GM18520 (cell line): Measurements from ENCODE around the gene GALNT16.
"Not testable (repeated sequence)": the region's sequence is repeated elsewhere in the genome, so short reads cannot be mapped to it uniquely, and the experiment has no call there.

Source experiments
- ATAC-seq: cut with Tn5 transposase; IDR thresholded peaks from one replicate; pipeline ENCODE4 v1.9.1; 2021; ENCODE audit not compliant: unreplicated experiment

Gene GALNT16

DNA sequence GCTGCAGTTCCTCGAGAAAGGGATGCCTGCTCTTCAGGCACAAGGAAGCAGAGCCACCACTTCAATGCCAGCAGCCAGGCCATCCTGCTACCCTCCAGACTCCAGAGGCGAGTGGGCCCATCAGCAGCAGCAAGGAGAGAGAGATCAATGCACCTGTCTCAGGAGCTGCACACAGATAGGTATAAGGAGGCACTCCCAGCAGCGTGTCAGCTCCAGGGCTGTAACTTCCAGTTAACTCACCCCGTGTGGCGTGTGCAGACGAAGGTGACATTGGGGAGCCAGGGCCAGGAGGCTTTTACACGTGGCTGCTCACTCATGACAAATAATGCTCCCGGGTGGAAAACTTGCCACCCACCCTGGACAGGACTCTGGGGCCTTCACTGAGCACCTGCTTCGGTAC, 24.2 kb downstream of the GALNT16 start:
- ATAC-seq: no peak

DNA sequence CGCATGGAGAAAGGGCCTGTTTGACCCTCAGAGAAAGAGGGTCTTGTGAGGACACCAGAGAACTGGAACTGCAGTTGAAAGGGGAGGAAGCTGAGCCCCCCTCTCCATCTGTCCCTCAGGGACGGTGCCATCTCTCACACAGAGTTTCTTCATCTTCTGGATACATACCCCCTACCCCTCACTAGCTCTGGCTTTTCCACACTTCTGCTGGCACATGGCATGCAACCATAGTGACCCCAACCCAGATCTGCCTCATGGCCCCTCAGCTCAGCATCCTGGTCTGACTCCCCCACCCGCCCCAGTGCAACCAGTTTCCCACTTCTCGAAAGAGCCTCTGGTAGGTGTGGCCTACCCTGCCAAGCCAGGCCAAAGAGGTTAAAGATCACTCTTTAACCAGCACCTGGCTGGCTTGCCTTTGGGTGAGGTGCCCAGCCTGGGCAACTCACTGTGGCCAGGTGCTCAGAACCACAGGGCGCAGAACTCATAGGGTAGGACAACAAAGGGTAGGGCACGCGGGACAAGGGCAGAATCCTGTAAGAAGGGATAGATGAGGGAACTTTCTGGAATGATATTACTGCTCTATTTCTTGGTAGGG, 25.8 kb downstream of the GALNT16 start:
- ATAC-seq: no peak

DNA sequence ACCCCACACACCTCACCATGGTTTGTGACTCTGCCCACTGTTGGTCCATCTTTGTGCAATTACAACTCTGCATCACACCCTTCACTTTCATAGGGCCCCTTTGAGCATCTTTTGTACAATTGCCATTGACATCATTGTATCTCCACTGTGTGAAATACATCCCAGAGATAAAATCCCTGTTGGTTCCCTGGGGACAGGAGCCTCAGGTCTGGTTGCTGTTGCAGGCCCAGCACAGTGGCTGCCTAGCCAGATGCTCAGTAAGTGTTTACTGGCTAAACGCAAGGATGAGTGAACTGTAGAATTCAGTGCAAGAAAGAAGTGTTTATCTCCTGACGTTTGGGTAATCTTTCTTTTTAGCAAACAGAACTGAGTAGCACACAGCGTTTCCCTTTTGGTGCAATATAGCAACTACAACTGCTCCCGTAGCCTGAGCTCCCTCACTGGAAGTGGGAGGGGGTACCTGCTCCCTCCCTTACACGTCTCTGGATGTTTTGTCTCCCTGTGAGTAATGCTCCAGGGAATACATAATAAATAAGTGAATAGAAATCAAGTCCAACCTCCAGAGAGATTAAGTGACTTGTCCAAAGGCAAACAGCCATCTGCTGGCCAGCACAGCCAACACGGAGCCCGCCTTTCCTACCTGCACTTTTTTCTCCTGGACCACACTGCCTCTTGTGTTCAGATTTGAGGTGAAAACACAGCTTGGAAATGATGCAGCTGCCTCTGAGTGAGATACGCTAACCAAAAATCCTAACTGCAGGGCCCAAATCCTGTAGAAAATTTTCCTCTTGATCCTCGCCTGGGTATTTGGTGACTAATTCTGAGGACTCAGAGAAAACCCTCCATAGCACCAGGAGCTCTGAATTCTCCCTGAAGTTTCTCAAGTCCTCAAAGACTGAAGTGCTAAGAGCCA, 27.4 kb downstream of the GALNT16 start:
- no peak for ATAC-seq

DNA sequence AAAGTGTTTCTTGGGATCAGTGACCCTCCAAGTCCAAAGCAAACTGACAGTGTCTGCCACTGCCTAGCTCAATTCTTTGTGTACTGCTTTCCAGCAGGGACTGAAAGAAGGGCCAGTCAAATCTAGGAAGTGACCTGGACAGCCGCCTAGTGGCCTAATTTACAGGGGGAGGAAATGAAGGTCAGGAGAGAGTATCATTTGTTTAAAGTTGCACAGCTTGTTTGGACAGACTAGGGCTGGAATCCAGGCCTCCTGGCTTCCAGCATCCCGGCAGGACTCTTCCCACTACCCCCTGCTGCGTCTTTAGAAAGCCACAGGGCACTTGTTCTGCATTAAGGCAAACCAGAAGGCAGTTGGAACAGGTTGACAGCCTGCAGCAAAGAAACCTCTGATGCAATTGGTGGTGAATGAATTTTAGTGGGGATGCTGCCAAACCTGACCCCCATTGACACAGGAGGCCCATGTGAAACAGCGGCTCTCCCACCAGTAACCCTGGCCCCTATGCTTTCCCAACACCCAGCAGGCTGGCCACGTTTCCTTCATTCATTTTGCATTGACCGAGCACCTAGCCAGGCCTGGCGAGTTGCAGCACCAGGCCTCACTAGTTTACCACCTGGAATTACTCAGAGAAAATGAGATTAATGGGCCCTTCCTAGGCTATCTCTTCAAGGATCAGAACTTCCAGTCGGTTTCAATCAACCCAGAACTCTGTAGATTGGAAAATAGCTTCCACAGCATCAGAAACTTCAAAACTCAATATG, 28.2 kb downstream of the GALNT16 start:
- ATAC-seq: no peak

DNA sequence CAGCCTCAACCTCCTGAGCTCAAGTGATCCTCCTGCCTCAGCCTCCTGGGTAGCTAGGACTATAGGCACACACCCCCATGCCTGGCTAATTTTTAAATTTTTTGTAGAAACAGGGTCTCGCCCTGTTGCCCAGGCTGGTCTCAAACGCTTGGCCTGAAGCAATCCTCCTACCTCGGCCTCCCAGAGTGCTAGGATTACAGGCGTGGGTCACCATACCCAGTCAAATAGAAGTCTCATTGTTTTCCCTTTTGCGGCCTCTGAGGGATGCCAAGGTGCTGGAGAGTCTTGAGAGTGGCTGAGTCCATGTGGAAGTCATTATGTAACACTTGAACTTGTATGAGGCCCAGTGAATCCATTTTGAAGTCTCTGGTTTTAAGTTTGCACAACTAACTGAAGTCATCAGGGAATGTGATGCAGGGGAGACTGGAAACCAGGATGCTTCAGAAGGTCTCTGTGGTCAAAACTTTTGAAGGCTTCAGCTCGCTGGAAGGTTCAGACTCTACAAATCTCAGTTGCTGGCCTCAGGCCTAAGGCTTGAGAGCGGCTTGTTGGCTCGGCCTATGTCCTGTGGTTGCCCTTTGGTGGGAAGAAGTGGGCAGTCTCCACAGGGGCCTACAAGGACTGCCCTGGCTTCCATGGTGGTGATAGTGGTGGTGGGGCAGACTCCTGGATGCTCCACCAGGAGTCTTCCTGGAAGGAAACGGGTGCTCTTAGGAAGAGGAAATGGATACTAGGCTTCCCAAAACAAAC, 29.2 kb downstream of the GALNT16 start:
- ATAC-seq: no peak

DNA sequence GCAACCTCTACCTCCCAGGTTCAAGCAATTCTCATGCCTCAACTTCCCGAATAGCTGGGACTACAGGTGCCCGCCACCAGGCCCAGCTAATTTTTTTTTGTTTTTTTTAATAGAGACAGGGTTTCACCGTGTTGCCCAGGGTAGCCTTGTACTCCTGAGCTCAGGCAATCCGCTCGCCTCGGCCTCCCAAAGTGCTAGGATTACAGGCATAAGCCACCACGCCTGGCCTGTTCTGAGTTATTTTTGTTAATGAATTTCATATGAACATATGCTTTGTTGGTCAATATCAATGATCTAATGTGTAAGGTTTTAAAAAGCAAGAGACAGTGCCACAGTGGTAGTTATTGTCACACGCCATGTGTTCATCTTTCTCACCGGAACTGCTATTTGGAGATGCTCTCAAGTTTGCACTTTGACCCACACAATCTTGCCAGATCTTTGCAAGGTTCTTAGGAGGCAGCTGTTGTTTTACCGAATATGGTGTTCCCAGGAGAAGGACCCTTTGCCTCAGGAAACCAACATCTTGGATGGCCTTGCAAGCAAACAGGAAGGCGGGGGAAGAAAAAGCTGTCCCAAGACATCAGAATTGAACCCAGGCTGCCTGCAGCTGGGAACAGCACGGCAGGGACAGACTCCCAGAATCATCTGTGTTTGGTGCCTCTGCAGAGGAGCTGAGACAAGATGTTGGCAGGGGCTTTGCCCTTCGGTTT, 30.0 kb downstream of the GALNT16 start:
- ATAC-seq: no peak

DNA sequence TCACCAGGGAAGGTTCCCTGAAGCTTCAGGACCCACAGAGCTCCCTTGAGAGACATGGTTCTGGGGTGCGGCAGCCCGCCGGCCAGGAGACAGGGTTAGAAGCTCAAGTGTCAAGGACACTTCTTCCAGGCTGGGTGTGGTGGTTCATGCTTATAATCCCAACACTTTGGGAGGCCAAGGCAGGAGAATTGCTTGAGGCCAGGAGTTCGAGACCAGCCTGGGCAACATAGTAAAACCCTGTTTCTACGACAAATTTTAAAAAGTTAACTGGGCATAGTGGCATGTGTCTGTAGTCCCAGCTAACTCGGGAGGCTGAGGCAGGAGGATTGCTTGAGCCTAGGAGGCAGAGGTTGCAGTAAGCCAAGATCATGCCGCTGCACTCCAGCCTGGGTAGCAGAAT, 30.9 kb downstream of the GALNT16 start:
- not testable (repeated sequence) for ATAC-seq

DNA sequence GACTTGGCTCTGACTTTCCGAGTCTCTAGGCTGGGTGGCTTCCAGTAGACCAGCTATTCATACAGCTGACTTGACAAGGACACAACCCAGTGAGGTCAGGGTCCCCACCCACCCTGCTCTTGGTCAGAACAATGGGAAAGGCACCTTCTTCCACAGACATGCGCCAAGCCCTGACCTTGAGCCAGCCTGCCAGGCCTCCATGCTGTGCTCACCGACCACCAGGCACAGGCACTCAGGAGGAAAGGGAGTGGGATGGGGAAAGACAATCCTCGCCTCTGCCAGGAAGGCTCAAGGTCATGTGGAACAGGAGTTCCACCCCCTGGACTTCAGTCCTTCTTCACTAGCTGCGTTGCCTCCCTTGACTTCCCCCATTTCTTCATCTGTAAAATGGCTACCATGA, 31.4 kb downstream of the GALNT16 start:
- ATAC-seq: no peak

DNA sequence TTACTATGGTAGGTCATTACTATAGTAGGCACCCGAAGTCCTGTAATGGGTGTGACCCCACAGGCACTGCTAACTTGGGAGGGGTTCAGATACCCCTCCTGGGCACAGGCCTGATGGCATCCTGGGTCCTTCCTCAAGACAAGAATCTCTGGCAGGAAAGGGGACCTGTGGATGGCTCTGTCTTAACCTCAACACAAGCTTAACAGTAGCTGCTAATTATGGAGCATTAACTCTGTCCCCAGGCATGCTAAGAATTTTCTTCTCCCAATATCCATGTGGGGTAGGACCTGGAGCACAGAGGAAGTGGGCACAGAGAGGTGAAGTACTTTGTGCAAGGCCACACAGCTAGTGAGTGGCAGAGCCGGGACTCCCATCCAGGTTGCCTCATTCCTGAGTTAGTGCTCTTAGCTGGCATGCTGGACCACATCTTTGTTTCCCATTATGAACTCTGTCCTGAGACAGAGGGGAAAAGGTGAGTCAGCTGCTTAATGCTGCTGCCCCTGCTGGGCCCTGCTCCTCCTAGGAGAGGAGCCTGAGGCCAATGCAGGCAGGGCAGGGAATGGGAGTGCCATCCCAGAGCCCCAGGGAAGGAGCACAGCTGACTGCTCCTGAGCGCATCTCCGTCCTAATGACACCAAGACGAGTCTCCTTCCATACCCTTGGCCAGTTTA, 32.1 kb downstream of the GALNT16 start:
- ATAC-seq: no peak

DNA sequence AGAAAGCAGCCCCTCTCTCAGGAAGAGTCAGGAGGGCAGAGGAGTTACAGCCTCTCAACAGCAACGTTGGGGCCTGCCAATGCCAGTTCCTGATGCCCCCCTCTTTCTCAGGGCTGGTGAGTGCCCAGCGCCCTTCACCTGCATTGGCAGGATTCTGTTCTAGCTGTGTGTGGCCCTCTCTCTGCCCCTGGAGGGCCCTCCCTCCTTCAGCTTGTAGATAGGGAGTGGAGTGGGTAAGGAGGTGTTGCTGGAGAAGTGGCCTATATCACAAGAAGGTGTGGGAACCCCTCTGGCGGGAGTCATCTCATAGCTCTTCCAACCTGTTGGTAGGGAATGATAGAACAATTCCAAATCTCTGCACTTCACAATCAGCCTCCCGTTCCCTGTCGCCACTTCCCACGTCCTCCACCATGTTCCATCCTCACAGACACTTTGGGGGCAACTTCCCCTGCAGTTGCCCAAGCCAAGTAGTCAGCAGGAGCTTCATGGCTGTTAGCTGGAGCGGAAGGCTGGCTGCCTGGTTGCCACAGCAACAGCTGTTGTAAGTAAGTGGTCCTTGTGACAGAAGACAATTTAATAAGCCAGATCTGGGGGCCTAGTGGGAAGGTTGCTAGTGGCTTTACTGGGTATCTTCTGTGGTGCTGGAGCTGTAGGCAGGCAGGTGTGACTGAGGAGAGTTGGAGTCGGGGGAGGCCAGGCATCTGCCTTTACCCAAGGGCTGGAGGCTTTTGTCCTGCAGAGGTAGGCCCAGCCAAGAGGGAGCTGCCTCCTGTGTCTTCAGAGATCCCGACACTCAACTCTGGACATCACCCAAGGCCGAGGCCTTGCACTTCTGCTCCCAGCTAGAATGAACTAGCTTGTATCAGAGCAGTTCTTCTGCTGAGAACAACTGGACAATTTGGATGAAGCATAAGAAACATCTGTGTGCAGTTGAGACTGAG, 38.4 kb downstream of the GALNT16 start:
- ATAC-seq: no peak

DNA sequence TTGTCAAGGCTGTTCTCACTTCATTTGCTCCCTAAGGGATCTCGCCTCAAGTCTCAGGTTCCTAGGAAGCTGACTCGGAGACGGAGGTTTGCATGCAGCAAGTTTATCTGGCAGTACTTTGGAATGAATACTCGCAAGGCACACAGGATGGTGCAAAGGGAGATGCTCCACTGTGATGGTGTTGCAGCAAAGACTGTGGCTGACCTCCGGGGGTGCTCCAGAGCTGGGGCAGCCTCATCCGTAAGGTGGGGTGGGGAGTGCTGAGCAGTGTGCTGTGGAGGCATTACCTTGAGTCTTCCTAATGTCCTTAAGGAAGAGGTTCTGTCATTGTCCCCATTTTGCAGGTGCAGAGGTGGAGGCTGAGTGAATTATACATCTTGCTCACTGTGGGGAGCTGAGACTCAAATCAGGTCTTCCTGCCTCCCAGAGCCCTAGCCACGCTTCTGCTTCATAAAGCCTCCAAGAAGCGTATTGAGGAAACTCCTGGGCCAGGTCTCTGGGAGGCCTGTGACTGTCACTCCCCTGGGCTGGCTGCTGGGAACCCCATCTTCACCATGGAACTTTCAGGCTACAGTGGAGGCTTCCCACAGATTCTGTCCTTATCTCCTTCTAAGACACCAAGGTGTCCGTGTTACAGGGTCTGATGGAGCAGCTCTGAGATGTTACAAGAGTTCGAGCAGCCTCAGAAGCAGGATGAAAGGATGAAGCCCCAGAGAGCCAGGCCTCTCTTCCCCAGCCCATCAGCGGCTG, 39.5 kb downstream of the GALNT16 start:
- ATAC-seq: no peak

DNA sequence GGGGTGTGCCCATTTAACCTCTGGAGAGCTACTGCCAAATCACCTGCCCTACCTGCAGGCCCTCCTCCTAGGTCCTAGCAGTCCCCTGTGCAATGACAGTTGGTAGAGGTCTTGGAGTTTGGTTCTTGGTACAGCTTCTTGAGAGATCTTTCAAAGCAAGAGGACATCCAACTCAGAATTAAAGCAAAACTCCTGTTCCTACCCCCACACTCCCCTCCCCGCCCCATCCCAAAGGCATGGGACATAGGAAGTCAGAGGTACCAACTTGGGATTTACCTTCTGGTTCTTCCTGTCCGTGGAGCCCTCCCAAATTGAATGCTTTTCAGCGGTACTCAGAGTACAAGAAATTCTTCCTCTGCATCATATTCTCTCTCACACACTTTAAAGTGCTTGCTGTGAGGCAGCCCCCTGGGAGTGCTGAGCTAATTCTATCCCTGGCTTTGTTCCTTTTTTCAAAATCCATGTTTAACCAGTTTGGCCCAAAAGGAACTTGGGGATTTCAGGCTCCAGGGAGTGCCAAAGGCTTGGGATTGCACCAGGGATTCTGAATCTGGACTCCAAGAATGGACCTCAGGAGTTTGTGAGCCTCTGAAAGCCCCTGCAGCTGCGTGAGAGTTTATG, 40.8 kb downstream of the GALNT16 start:
- no peak for ATAC-seq

DNA sequence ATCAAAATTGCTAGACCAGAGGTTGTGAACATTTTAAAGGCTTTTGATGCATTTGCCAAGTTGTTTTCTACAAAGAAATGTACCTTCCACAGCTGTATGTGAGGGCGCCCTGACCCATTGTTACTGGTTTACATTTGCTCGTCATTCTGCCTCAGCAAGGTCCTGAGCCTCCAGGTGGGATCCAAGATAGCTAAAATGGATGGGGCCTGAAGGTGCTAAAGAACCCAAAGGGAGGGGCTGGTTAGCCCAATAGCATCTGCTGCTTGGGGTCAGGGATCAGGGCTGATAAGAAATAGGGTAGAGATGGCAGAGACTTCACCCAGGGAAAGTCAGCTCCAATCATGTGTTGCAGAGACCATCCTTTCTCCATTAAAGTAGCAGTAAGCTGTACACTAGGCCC, 43.1 kb downstream of the GALNT16 start:
- no peak for ATAC-seq

DNA sequence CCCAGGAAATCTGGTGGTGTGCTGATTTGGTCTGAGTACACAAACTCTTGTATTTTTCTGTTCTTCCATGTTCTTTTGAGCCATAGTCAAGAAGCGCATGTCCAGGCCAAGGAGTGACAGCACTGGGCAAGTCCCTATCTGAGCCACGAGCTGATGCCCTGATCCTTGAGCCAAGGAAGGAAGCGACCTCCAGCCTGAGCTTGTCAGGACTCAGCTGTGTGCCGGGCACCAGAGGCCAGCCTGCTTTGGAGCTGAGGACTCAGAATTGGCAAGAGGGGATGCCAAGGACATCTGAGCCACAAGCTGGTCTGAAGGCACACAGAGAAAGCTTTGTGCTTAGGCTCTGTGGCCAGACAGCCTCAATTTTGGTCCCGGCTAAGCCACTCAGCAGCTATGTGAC, 52.6 kb downstream of the GALNT16 start:
- ATAC-seq: no peak

DNA sequence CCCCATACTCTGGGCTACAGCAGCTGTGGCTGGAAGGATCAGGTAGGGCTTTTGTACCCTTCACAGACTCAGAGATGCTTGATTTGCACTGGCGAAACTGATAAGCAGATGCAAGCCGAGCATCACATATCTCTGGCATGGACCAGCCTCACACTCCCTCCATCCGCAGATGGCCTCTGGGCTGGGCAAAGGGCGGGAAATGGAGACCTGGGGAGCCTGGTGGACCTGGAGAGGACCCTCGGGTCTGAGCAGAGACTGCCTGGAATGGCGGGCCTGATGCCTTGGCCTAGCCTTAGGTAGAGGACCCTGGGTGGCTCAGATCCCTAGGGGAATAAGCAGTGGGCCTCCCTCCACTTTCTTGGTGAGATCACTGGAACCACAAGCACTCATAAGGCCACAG, 53.2 kb downstream of the GALNT16 start:
- no peak for ATAC-seq

DNA sequence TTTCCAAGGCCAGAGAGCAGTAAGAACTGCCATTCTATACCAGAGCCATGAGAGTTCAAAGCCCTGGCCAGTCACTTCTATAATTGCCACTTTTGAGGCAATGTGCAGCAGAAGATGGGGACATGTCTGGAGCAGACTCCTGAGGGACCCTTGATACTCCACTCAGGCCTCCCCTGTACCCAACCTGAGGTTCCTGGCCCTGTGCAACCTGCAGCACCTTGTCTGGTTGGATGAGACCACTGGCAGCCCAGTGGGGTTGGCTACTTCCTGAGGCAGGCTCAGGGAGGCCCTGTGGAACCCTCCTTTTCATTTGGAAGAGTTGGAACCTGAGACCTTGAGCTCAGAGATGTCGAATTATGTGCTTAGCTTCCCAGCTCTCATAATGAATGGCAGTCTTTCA, 54.4 kb downstream of the GALNT16 start:
- ATAC-seq: no peak

DNA sequence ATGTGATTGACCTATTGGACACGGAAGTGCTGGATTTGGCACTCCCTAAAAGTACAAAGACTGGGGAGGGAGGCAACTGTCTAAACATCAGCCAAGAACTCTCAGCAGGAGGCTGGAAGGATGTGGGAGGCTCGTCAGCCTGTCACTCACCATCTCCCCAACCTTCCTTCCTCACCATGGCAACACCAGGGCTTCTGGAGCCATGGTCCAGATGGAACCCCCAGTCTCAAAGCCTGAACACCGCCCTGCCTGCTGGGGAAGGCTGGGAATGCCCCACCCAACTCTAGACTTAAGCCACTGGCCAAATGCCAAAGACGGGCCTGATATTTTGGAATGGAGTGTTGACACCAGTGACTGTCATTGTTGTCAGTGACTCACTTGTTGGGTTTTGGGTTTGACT, 55.3 kb downstream of the GALNT16 start:
- no peak for ATAC-seq
